Measurements from ENCODE around the gene TMEM171. TPM values are rescaled to one million over a fixed set of nuclear protein-coding genes. Genes with fewer than 3 reads are reported as not detected.

The TMEM171 gene
- total RNA-seq, 1 experiment from 2014 or later = 5.4 TPM

GRCh38 chr5:73112359-73112758 lies 8.0 kb upstream of the TMEM171 start:
- intact Hi-C loops (cut with micrococcal nuclease) = no loop called here
- Histone ChIP-seq H2AFZ (ENCODE audit: low read depth, low read length, poor library complexity, severe bottlenecking) (no peak overlapping the region), H3K4me2 (ENCODE audit: low read length) (no peak overlapping the region), H3K4me1 (ENCODE audit: control insufficient read depth in 1 of 2, insufficient read depth in 2 of 2, low read length in 2 of 2) (peaks cover 0 to 6% of the 10 kb centered on the region in 2 experiments; a peak in 2 of 4 replicates), H3K36me3 (ENCODE audit: control insufficient read depth in 1 of 2, insufficient read depth in 2 of 2, low read length in 2 of 2) (no peaks in the 10 kb centered on the region), H3K4me3 (replicated peaks in 1 of 2; ENCODE audit: low read depth in 1 of 2, low read length in 2 of 2) (no peak overlapping the region), H3K79me2 (ENCODE audit: insufficient read depth, low read length) (no peaks in the 10 kb centered on the region), H3K27ac (ENCODE audit: low read depth, low read length) (no peak overlapping the region), H3K9me3 (ENCODE audit: control insufficient read depth in 1 of 2, insufficient read depth in 1 of 2, low read depth in 1 of 2, low read length in 2 of 2) (peaks cover 0 to 4% of the 10 kb centered on the region in 2 experiments; a peak in 1 of 4 replicates), H3K9ac (ENCODE audit: low read length) (no peak overlapping the region), H3K9me2 (ENCODE audit: insufficient read depth) (no peaks in the 10 kb centered on the region), H3K27me3 (ENCODE audit: insufficient read depth, low read length) (no peaks in the 10 kb centered on the region), H4K20me1 (ENCODE audit: insufficient read depth) (no peaks in the 10 kb centered on the region)
- ChIA-PET POLR2A (no interaction called here), CTCF (no interaction called here), RAD21 (ENCODE audit: low non-redundant PET in 1 of 2, low total read pairs in 2 of 2, uncharacterized antibody in 2 of 2, unreplicated experiment in 2 of 2) (no interaction called here)
- no TSS peak for BruUV-seq (replicated peaks)
- TF ChIP-seq JUND (IDR thresholded peaks at IDR 0.05) (no peak), MAX (IDR thresholded peaks at IDR 0.05) (no peak), CEBPB (IDR thresholded peaks at IDR 0.05; ENCODE audit: low read depth) (no peak), SP1 (IDR thresholded peaks at IDR 0.05; ENCODE audit: low read depth) (no peak), CBX3 (IDR thresholded peaks at IDR 0.05; ENCODE audit: low read depth) (no peak), SIN3A (IDR thresholded peaks at IDR 0.05; ENCODE audit: low read depth) (no peak), EZH2 (IDR thresholded peaks at IDR 0.05) (no peak), FOSL1 (IDR thresholded peaks at IDR 0.05; ENCODE audit: low read depth) (no peak), ZFX (IDR thresholded peaks at IDR 0.05) (no peak), TCF7L2 (IDR thresholded peaks at IDR 0.05; ENCODE audit: borderline replicate concordance, extremely low read depth, insufficient read depth, insufficient read length) (no peak), EGR1 (IDR thresholded peaks at IDR 0.05; ENCODE audit: low read depth) (no peak), EZH2phosphoT487 (IDR thresholded peaks at IDR 0.05; ENCODE audit: borderline replicate concordance) (no peak), RAD21 (IDR thresholded peaks at IDR 0.05; ENCODE audit: low read depth) (no peak), YY1 (IDR thresholded peaks at IDR 0.05; ENCODE audit: extremely low read depth, insufficient replicate concordance, low read depth, low read length) (no peak)
- TF ChIP-seq, protein P1, sequence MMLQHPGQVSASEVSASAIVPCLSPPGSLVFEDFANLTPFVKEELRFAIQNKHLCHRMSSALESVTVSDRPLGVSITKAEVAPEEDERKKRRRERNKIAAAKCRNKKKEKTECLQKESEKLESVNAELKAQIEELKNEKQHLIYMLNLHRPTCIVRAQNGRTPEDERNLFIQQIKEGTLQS (IDR thresholded peaks at IDR 0.05) = no peak
- DNase-seq (ENCODE audit: low read depth, low spot score) (no peak), ATAC-seq (no peak)

Measured in HCT116 (cell line).